Adipocyte (in vitro differentiated cells): Measurements from ENCODE around the gene CTSL.

ENCODE experiments used
- DNase-seq: peaks from one replicate; pipeline ENCODE4 v3.0.0-alpha.2; 2015; ENCODE audit warnings: low read depth
- H3K27me3 ChIP-seq: replicated peaks from 2 replicates; pipeline ENCODE4 v1.7.0; 2013; ENCODE audit warnings: mild to moderate bottlenecking, low read length, moderate library complexity; ENCODE audit not compliant: control insufficient read depth, insufficient read depth
- H3K36me3 ChIP-seq: 2 replicates; pipeline ENCODE4 v1.7.0; 2013; ENCODE audit warnings: low read length, mild to moderate bottlenecking, moderate library complexity; ENCODE audit not compliant: control insufficient read depth, insufficient read depth, severe bottlenecking
- H3K4me1 ChIP-seq: 2 replicates; pipeline ENCODE4 v1.7.0; 2013; ENCODE audit warnings: mild to moderate bottlenecking, low read length, moderate library complexity; ENCODE audit not compliant: control insufficient read depth, insufficient read depth
- H3K4me3 ChIP-seq: 2 replicates; pipeline ENCODE4 v1.7.0; 2013; ENCODE audit warnings: mild to moderate bottlenecking, low read length, moderate library complexity
- H3K9ac ChIP-seq: 2 replicates; pipeline ENCODE4 v1.7.0; 2013; ENCODE audit warnings: mild to moderate bottlenecking, low read length, moderate library complexity
- H3K9me3 ChIP-seq: 2 replicates; pipeline ENCODE4 v1.7.0; 2013; ENCODE audit warnings: mild to moderate bottlenecking, low read length, moderate library complexity; ENCODE audit not compliant: control insufficient read depth

The CTSL gene

GRCh38 chr9:87766697-87767096 is 40.8 kb downstream of the CTSL start:
- Histone ChIP-seq H3K4me3 (no peak overlapping the region), H3K9me3 (no peaks in the 10 kb centered on the region)
- no peak for DNase-seq

GRCh38 chr9:87770616-87771315 is 44.8 kb downstream of the CTSL start:
- H3K9me3 ChIP-seq: no peaks in the 10 kb centered on the region
- H3K27me3 ChIP-seq: peaks cover 8% of the 10 kb centered on the region
- no peaks in the 10 kb centered on the region for H3K4me1 ChIP-seq
- H3K4me3 ChIP-seq: no peak overlapping the region
- no peaks in the 10 kb centered on the region for H3K36me3 ChIP-seq
- peak; percentile 5 for DNase-seq
- H3K9ac ChIP-seq: no peak overlapping the region

More at GRCh38 chr9:87766697-87767096, 40.8 kb downstream of the CTSL start:
- peaks cover under 1% of the 10 kb centered on the region for H3K27me3 ChIP-seq
- H3K4me1 ChIP-seq: no peaks in the 10 kb centered on the region
- no peaks in the 10 kb centered on the region for H3K36me3 ChIP-seq
- H3K9ac ChIP-seq: no peak overlapping the region

- no peak overlapping the region for H3K4me3 ChIP-seq
These were observed 45.5 kb downstream of the CTSL start for GRCh38 chr9:87771316-87772006.

GRCh38 chr9:87776481-87777379 is 50.8 kb downstream of the CTSL start:
- DNase-seq: no peak
- H3K4me1 ChIP-seq: no peaks in the 10 kb centered on the region
- no peak overlapping the region for H3K4me3 ChIP-seq
- H3K36me3 ChIP-seq: no peaks in the 10 kb centered on the region
- peaks cover 7% of the 10 kb centered on the region for H3K27me3 ChIP-seq
- no peak overlapping the region for H3K9ac ChIP-seq
- H3K9me3 ChIP-seq: no peaks in the 10 kb centered on the region

More at GRCh38 chr9:87771316-87772006, 45.5 kb downstream of the CTSL start:
- peaks cover 8% of the 10 kb centered on the region for H3K27me3 ChIP-seq
- H3K36me3 ChIP-seq: no peaks in the 10 kb centered on the region
- no peaks in the 10 kb centered on the region for H3K9me3 ChIP-seq
- no peak overlapping the region for H3K9ac ChIP-seq
- no peaks in the 10 kb centered on the region for H3K4me1 ChIP-seq
- DNase-seq: no peak

- H3K4me3 ChIP-seq: no peak overlapping the region
- H3K9me3 ChIP-seq: no peaks in the 10 kb centered on the region
- H3K36me3 ChIP-seq: no peaks in the 10 kb centered on the region
- H3K9ac ChIP-seq: no peak overlapping the region
- no peaks in the 10 kb centered on the region for H3K4me1 ChIP-seq
- no peaks in the 10 kb centered on the region for H3K27me3 ChIP-seq
- DNase-seq: no peak
These were observed 53.1 kb downstream of the CTSL start for GRCh38 chr9:87778996-87779395.
